G401.6 (cell line): Measurements from ENCODE around the gene GPR156.
"Not testable (repeated sequence)": the region's sequence is repeated elsewhere in the genome, so short reads cannot be mapped to it uniquely, and the experiment has no call there.

Source experiments
- FAIRE-seq: peaks from 2 replicates; lab custom pipeline; 2012; peaks lifted over from hg19 to GRCh38; lab: Jason Lieb, UNC

The GPR156 gene

GRCh38 chr3:120160050-120160449 is 125.0 kb downstream of the GPR156 start:
- FAIRE-seq: no peak

DNA sequence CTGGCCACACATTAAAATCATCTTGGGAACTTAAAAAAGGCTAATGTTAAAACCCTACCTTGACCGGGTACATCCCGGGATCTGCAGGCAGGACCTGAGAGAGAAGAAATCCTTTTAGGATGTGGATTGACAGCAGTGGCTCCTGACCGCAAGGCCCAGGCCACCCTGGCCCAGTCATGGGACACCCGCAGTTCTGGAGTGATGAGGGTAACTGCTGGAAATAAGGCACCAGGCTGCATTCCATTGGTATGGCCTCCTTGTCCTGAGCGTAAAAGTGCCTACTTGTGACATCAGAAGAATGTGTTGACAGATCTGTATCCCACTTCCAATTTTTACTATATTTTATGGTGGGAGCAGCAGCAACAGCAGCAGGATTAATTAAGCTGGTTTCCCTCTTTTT is 127.3 kb downstream of the GPR156 start:
- FAIRE-seq: no peak

DNA sequence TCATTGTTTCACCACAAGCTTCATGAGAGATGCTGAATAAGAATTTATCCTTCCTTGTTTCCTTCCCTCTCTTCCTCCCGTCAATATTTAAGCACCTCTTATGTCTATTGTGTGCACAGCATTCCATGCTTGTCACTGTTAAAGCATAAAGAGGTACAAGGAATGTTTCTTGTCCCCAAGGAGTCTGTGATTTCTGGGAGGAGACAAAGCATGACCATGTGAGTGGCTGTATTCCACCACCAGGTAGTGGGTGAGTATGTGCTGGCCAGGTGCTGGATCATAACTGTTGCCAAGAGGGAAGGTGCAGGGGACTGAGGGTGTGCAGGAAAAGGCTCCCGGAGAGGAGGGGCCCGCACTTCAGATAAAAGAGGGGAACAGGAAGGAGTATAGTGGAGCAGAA is 127.9 kb downstream of the GPR156 start:
- FAIRE-seq: no peak

DNA sequence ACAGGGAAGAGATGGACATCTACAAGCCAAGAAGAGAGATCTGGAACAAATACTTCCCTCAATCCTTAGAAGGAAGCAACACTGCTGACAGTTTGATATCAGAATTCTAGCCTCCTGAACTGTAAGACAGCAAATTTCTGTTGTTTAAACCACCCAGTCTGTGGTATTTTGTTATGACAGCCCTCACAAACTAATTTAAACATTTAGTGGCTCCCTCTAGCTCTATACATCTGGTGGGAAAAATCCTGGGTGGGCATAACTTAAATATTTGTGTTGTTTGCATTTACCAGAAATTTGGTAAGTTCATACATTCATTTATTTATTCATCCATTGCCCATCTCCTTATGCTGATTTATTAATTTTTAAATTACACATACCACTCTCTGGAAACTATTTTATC is 128.3 kb downstream of the GPR156 start:
- FAIRE-seq: no peak

GRCh38 chr3:120155694-120156093 is 129.3 kb downstream of the GPR156 start:
- not testable (repeated sequence) for FAIRE-seq

DNA sequence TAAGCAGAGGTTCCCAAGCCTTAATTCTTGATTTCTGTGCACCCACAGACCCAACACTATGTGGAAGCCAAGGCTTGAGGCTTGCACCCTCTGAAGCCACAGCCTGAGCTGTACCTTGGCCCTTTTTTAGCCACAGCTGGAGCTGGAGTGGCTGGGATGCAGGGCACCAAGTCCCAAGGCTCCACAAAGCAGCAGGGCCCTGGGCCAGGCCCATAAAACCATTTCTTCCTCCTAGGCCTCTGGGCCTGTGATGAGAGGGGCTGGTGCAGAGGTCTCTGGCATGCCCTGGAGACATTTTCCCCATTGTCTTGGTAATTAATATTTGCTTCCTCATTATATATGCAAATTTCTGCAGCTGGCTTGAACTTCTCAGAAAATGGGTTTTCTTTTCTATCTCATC is 129.9 kb downstream of the GPR156 start:
- no peak for FAIRE-seq

DNA sequence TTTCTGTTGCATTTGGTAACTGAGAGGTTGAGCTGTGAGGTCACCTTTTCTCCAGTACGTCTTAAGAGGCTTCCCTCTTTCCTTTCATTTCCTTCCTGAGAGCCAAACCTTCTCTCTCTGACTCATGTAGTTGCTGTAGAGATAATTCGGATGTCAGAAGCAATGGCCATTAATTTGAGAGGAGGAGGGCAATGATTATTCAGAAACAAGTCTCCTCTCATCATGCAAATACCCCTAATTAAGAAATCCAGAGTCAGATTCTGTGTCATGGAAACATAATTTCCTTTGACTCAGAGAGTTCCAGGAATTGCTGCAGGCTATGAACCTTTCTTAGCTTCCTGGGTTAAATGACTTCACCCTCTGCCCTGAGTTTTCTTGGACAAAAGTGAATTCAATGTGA is 131.7 kb downstream of the GPR156 start:
- FAIRE-seq: no peak

DNA sequence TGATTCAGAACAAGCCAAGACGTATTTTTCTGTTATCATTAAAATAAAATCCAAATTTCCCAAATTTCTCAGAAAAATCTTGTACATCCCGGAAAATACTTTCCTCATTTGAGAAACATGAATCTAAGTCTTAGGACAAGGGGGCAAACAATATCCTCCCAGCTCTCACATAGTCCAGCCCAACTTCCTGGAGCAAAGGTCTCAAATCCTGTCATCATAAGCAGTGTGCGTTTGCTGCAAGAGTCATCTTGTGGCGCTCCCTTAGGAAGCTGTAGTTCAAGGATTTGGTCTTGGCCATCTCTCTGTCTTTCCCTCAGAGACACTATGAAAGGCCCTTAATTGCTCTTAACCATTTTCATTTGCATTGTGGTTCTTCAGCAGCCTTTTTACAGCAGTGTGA is 133.2 kb downstream of the GPR156 start:
- FAIRE-seq: no peak

DNA sequence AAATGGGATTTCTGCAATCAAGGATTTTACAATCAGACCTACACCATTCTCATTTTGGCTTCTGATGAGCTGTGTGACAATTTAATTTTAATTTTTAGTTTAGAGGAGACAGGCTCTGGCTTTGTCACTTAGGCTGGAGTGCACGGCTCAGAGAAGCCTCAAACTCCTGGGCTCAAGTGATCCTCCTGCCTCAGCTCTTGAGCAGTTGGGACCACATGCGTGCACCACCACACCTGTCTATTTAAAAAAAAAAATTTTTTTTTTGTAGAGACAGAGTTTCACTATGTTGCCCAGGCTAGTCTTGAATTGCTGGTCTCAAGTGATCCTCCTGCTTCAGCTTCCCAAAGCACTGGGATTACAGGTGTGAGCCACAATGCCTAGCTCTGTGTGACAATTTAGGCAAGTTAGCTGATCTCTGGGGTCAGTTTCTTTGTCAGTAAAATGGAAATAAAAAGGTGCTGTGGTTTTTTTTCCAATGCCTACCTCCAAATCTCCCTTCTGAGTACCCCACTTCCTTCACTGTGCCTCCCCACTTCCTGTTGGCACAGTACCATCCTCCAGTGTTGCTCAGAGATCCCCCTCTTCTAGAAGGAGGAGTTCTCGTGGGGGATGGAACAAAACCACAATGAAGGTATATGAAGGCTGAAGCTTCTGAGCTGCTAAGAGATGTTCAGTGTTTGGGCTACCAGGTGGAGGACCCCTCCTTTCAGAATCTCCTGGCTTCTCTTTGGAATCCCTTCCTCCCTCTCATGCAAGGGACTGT is 136.7 kb downstream of the GPR156 start:
- FAIRE-seq: no peak

GRCh38 chr3:120147072-120147871 is 137.8 kb downstream of the GPR156 start:
- FAIRE-seq: no peak

- FAIRE-seq: no peak
Observed at GRCh38 chr3:120145542-120146285, 139.3 kb downstream of the GPR156 start.

GRCh38 chr3:120144267-120144666 is 140.8 kb downstream of the GPR156 start:
- FAIRE-seq: no peak

- FAIRE-seq: no peak
Observed at GRCh38 chr3:120143676-120144075, 141.3 kb downstream of the GPR156 start.

DNA sequence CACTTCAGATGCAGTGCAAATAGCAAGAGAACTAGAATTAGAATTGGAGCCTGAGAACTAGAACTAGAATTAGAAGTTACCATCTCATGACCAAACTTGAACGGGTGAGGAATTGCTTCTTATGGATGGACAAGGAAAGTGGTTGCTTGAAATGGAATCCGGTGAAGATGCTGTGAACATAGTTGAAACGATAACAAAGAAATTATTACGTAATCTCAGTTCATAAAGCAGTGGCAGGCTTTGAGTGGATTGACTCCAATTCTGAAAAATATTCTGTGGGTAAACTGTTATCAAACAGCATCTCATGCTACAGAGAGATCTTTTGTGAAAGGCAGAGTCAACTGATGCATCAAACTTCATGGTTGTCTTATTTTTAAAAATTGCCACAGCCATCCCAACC is 142.8 kb downstream of the GPR156 start:
- FAIRE-seq: no peak

- FAIRE-seq: no peak
Observed at GRCh38 chr3:120140098-120140742, 144.8 kb downstream of the GPR156 start.

- FAIRE-seq: no peak
Observed at GRCh38 chr3:120139140-120139539, 145.9 kb downstream of the GPR156 start.

- no peak for FAIRE-seq
Observed at GRCh38 chr3:120137548-120137947, 147.5 kb downstream of the GPR156 start.

GRCh38 chr3:120130656-120131055 is 154.4 kb downstream of the GPR156 start:
- no peak for FAIRE-seq

- no peak for FAIRE-seq
Observed at GRCh38 chr3:120129718-120130513, 155.1 kb downstream of the GPR156 start.

DNA sequence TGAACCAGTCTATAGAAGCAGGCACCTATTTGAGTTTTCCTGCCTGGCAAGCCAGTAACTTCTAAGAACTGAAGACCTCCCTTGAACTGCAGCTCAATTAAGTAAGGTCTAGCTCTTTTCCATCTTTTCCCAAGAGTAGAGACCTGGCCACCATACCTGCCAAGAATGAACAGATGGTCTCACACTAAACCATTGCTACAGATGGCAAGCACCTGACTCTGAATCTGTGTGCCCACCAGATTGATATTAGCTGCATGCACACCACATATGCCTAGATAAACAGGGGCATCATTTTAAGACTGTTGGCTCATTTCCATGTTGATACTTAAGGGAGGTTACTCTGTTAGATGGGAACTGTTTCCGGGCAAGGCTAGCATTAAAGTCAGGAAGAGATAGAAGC is 156.0 kb downstream of the GPR156 start:
- FAIRE-seq: no peak

DNA sequence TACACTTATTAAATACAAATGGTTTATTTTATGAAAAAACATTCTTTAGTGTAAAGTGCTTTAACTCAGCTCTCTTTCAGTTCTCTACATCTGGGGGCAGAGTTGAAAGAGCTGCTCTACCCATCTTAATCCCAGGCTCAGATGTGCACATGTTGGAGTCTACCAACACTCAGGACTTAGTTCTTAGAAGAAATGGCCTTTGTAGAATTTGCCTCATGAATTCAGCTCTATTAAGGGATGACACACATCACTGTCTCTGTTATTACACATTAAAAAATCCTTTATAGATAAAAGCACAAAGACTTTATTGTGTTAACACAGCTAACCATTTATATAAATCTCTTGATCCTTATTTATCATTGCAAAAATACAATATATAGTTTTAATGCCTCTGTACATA is 159.0 kb downstream of the GPR156 start:
- no peak for FAIRE-seq
